HepG2 (cell line): ENCODE measurements around the gene HAGH. TPM values are rescaled to one million over a fixed set of nuclear protein-coding genes. Genes with fewer than 3 reads are reported as not detected.

Experiments
- ATAC-seq: fragments of 200-7000 bp; cut with Tn5 transposase; 3 replicates; pipeline ENCODE4 v1.9.1; 2020; ENCODE audit warnings: mild to moderate bottlenecking, moderate library complexity
- BruUV-seq: library from RNA; stranded (reverse); fragments of 400-500 nt; replicated peaks from 2 replicates; lab custom pipeline; 2021; lab: Mats Ljungman, UMichigan
- CTCF ChIA-PET: fragments of 300-600 bp; formaldehyde crosslinking; extraction: SDS; loops from one replicate; lab custom pipeline; 2021; ENCODE audit warnings: low total read pairs, inconsistent platforms, low intra/inter-chr PET ratio; lab: Yijun Ruan, JAX
- POLR2A ChIA-PET: fragments of 350-600 bp; sonication (Branson Sonifier 250); formaldehyde crosslinking; loops from one replicate; lab custom pipeline; 2020; ENCODE audit warnings: antibody characterized with exemption, inconsistent platforms; lab: Yijun Ruan, JAX
- DNase-seq: peaks from one replicate; pipeline ENCODE4 v3.0.0-alpha.2; 2015; ENCODE audit warnings: low spot score
- FAIRE-seq: peaks from 3 replicates; lab custom pipeline; 2011; peaks lifted over from hg19 to GRCh38; lab: Jason Lieb, UNC
- H2AFZ ChIP-seq: one replicate; pipeline ENCODE4 v1.6.1; 2011; ENCODE audit warnings: low read length, inconsistent platforms
- H3K27ac ChIP-seq: fragments of 300-600 bp; 3 replicates; pipeline ENCODE4 v1.8.0; 2011; ENCODE audit warnings: mixed run types, mild to moderate bottlenecking, mixed read lengths, low read length, inconsistent platforms; ENCODE audit not compliant: insufficient read depth; ENCODE audit errors: extremely low read length
- H3K27me3 ChIP-seq, 2 experiments: fragments of 200-600 bp in 1 of 2; 2 replicates in 1 of 2; 3 replicates in 1 of 2; pipeline versions ENCODE4 v1.6.0 to v1.8.0; 2011; ENCODE audit warnings: low read length in 2 of 2, mild to moderate bottlenecking in 2 of 2, moderate library complexity in 2 of 2, inconsistent platforms in 1 of 2; ENCODE audit not compliant: insufficient read depth in 2 of 2, control insufficient read depth in 1 of 2
- H3K36me3 ChIP-seq, 2 experiments: fragments of 200-600 bp in 1 of 2; replicated peaks in 1 of 2; 2 replicates in 1 of 2; 3 replicates in 1 of 2; pipeline versions ENCODE4 v1.5.1 to v1.8.0; 2011; ENCODE audit warnings: low read length in 2 of 2, inconsistent platforms in 1 of 2; ENCODE audit not compliant: insufficient read depth in 2 of 2, control insufficient read depth in 1 of 2
- H3K4me1 ChIP-seq: 2 replicates; pipeline ENCODE4 v1.5.1; 2012; ENCODE audit warnings: low read length, inconsistent platforms; ENCODE audit not compliant: insufficient read depth
- H3K4me2 ChIP-seq: 2 replicates; pipeline ENCODE4 v1.6.0; 2011; ENCODE audit warnings: low read depth, low read length, inconsistent platforms
- H3K4me3 ChIP-seq, 3 experiments: fragments of 200-600 bp in 1 of 3; sonication (generic), shearing (Covaris generic) in 1 of 3; replicated peaks in 1 of 3; 2 replicates each; pipeline ENCODE4 v1.5.1; 2011 to 2016; ENCODE audit warnings: low read length in 3 of 3, inconsistent platforms in 2 of 3, low read depth in 2 of 3, mild to moderate bottlenecking in 2 of 3, control low read depth in 1 of 3, mixed read lengths in 1 of 3; ENCODE audit not compliant: insufficient read depth in 1 of 3
- H3K79me2 ChIP-seq: one replicate; pipeline ENCODE4 v1.6.1; 2011; ENCODE audit warnings: low read length, inconsistent platforms; ENCODE audit not compliant: insufficient read depth
- H3K9ac ChIP-seq: 2 replicates; pipeline ENCODE4 v1.6.0; 2011; ENCODE audit warnings: mild to moderate bottlenecking, low read depth, low read length, inconsistent platforms; ENCODE audit not compliant: insufficient read depth
- H3K9me3 ChIP-seq: 2 replicates; pipeline ENCODE4 v1.5.1; 2012; ENCODE audit warnings: mild to moderate bottlenecking, low read length
- H4K20me1 ChIP-seq: 2 replicates; pipeline ENCODE4 v1.6.0; 2011; ENCODE audit warnings: inconsistent platforms, mild to moderate bottlenecking, low read length, moderate library complexity; ENCODE audit not compliant: insufficient read depth
- AGO2 ChIP-seq: fragments of 200-400 bp; formaldehyde crosslinking; optimal IDR thresholded peaks from 2 replicates; pipeline ENCODE3; 2017; ENCODE audit warnings: mild to moderate bottlenecking, low read depth, low read length, moderate library complexity
- NONO ChIP-seq, 2 experiments: fragments of 450-650 bp in 1 of 2; sonication (generic) in 1 of 2; formaldehyde crosslinking in 1 of 2; IDR thresholded peaks in 1 of 2; conservative IDR thresholded peaks in 1 of 2; 2 replicates each; pipeline versions ENCODE4 v1.6.1 to v1.8.0; 2017 to 2022; ENCODE audit warnings: mild to moderate bottlenecking in 1 of 2, missing genetic modification reagents in 1 of 2, moderate library complexity in 1 of 2
- SNAPC2 ChIP-seq: sonication (generic); formaldehyde crosslinking; IDR thresholded peaks from 2 replicates; pipeline ENCODE4 v1.8.1; 2022; ENCODE audit warnings: mild to moderate bottlenecking, missing genetic modification reagents
- ZBTB8A ChIP-seq: sonication (generic); formaldehyde crosslinking; IDR thresholded peaks from 2 replicates; pipeline ENCODE4 v1.4.0; 2020; ENCODE audit warnings: mild to moderate bottlenecking, low read depth, missing genetic modification reagents, borderline replicate concordance
- ZEB1 ChIP-seq: IDR thresholded peaks from 2 replicates; pipeline ENCODE4 v1.6.1; 2012; ENCODE audit warnings: mild to moderate bottlenecking, low read depth, inconsistent platforms; ENCODE audit not compliant: insufficient replicate concordance
- ZNF781 ChIP-seq: sonication (generic); formaldehyde crosslinking; IDR thresholded peaks from 2 replicates; pipeline ENCODE4 v1.5.1; 2020; ENCODE audit warnings: borderline replicate concordance, mild to moderate bottlenecking, missing genetic modification reagents; ENCODE audit errors: not compliant biosample characterization
- WGBS: methylation state at CpG from one replicate; pipeline ENCODE4 v1.1.6; 2017; ENCODE audit warnings: low lambda C conversion rate; 5-methylcytosine and 5-hydroxymethylcytosine counted together
- in situ Hi-C: cut with HindIII; loops from 2 replicates; pipeline ENCODE4 v1.10.0; 2017; ENCODE audit warnings: low pct_unique_long_range_greater_than_20kb; ENCODE audit not compliant: extremely low pct_ligation_motif_present
- intact Hi-C: fragments of 100-400 bp; cut with micrococcal nuclease; formaldehyde crosslinking; loops from one replicate; pipeline ENCODE4 v1.10.0; 2022; ENCODE audit not compliant: unreplicated experiment
- polyA plus RNA-seq, 8 experiments: library from polyadenylated mRNA; depleted of rRNA in 3 of 8; stranded (reverse) in 7 of 8; unstranded in 1 of 8; fragments of >200 nt; fragmentation: Illumina TruSeq in 4 of 8; extraction: Trizol in 4 of 8; gene quantifications; 2 replicates each; pipeline versions ENCODE4 v1.2.1 to v1.2.3, GENCODE V29; 2011 to 2016; ENCODE audit warnings: low read depth in 4 of 8, missing spikeins in 1 of 8, mixed read lengths in 1 of 8; ENCODE audit not compliant: insufficient read depth in 1 of 8
- total RNA-seq, 5 experiments: library from RNA; depleted of rRNA; stranded (reverse); fragments of >200 nt; fragmentation: Illumina TruSeq; extraction: Trizol; gene quantifications; 2 replicates each; pipeline ENCODE4 v1.2.3, GENCODE V29; 2016; ENCODE audit warnings: low read depth in 1 of 5

Gene HAGH
- total and polyA plus RNA-seq, 2 of the 13 experiments (the other 11 are each of a cell fraction or from before 2014, with no cell fraction given): 70.4 to 95.4 TPM

GRCh38 chr16:1792836-1793577 lies 33.6 kb downstream of the HAGH start (continued):
- TF ChIP-seq ZNF781 (CRISPR knock-in tag) (no peak), ZEB1 (no peak), ZBTB8A (CRISPR knock-in tag) (no peak), SNAPC2 (no peak)
- TF ChIP-seq, all 625 proteins: peak for 0

- CTCF ChIA-PET: no interaction called here
- H3K9ac ChIP-seq: no peak overlapping the region
- TF ChIP-seq NONO (IDR thresholded peaks at IDR 0.05): no peak
- TF ChIP-seq NONO (CRISPR knock-in tag; conservative IDR thresholded peaks at IDR 0.05): no peak
- peak; percentile 15 for TF ChIP-seq AGO2
- TF ChIP-seq, all 625 proteins: peak for 1
- H4K20me1 ChIP-seq: no peaks in the 10 kb centered on the region
- intact Hi-C loops (no loop called here), in situ Hi-C loops (no loop called here)
- no peaks in the 10 kb centered on the region for H3K27me3 ChIP-seq
- no peak overlapping the region for H2AFZ ChIP-seq
- H3K79me2 ChIP-seq: no peaks in the 10 kb centered on the region
- ATAC-seq (no peak), DNase-seq (no peak), FAIRE-seq (no peak)
- H3K27ac ChIP-seq: no peak overlapping the region
- H3K4me2 ChIP-seq: no peak overlapping the region
- H3K4me3 ChIP-seq: no peak overlapping the region
- BruUV-seq: no TSS peak
- H3K36me3 ChIP-seq: peaks cover 1 to 4% of the 10 kb centered on the region in 2 experiments; a peak in 2 of 5 replicates
- 91% methylated on average over 7 of the region's 59 CpGs for WGBS
- peaks cover 25% of the 10 kb centered on the region for H3K4me1 ChIP-seq
- H3K9me3 ChIP-seq: no peaks in the 10 kb centered on the region
- POLR2A ChIA-PET: interaction anchor here (1.2 to 5.5 kb wide), 2 partner anchors 9 to 15 kb away, joined by 3 to 57 read pairs; partner anchors contain the start of genes NUBP2 and SPSB3
Observed at GRCh38 chr16:1791943-1792812, 34.4 kb downstream of the HAGH start.
